AG09309 (cell line): ENCODE data around the gene RHOT1.

Source experiments
- DNase-seq: peaks from one replicate; pipeline ENCODE4 v3.0.0-alpha.2; 2010; ENCODE audit warnings: low read depth
- H3K4me3 ChIP-seq: 2 replicates; pipeline ENCODE4 v1.5.1; 2011; ENCODE audit warnings: mild to moderate bottlenecking, low read depth, low read length, moderate library complexity; ENCODE audit not compliant: control insufficient read depth
- TF ChIP-seq, protein P1 (sequence below): IDR thresholded peaks from 2 replicates; pipeline ENCODE4 v1.5.1; 2011; ENCODE audit warnings: mild to moderate bottlenecking, low read depth, low read length, inconsistent platforms; ENCODE audit not compliant: insufficient read depth, control insufficient read depth; ENCODE audit errors: missing control alignments

The RHOT1 gene

DNA sequence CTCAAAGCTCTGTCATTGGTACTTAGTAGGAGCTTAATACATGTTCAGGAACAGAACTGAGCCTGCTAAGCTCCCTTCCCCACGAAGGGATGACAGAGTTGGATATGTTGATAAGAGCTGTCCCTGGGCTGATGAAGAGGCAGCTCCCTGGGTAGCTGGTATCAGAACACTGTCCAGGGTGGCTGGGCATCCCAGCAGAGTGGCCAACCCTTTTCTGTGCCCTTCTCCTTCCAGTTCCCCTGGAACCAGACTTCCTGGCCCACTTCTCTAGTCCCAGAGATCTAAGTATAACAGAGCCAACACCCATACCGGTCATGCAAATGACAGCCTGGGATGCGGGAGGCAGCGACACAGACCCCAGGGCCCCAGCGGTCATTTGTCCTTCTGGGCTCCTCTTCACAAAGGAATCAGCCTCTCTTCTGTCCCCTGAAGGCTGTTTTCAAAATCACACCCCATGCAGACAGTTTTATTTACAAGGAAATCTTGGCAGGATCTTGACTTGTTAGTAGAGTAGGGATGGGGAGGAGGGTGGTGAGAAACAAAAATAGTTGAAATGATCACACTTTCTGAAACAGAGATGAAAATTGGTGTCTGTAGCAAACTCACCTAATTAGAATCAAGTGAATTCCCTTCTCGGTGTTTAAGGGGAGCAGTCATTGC is 122.0 kb downstream of the RHOT1 start:
- TF ChIP-seq, protein P1, sequence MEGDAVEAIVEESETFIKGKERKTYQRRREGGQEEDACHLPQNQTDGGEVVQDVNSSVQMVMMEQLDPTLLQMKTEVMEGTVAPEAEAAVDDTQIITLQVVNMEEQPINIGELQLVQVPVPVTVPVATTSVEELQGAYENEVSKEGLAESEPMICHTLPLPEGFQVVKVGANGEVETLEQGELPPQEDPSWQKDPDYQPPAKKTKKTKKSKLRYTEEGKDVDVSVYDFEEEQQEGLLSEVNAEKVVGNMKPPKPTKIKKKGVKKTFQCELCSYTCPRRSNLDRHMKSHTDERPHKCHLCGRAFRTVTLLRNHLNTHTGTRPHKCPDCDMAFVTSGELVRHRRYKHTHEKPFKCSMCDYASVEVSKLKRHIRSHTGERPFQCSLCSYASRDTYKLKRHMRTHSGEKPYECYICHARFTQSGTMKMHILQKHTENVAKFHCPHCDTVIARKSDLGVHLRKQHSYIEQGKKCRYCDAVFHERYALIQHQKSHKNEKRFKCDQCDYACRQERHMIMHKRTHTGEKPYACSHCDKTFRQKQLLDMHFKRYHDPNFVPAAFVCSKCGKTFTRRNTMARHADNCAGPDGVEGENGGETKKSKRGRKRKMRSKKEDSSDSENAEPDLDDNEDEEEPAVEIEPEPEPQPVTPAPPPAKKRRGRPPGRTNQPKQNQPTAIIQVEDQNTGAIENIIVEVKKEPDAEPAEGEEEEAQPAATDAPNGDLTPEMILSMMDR, result peak; percentile 17
- DNase-seq, result no peak
- H3K4me3 ChIP-seq, result no peak overlapping the region

DNA sequence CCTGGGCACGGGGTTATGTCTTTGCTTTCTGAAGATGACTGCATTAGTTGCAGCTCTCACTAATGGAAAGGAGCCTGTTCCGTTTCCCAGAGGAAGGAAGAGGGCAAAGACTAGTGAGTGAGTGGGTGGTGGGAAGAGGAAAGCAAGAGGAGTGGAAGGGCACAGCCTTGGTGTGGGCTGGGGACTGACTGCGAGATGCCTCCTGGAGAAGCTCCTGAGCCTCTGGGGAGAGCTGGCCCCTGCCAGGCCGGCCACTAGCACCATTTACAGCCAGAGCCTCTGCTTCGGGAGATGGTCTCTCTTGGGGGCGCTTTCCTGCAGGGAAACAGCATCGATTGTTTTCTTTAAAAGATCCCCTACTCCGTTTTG is 122.5 kb downstream of the RHOT1 start:
- no peak overlapping the region for H3K4me3 ChIP-seq
- no peak for DNase-seq

DNA sequence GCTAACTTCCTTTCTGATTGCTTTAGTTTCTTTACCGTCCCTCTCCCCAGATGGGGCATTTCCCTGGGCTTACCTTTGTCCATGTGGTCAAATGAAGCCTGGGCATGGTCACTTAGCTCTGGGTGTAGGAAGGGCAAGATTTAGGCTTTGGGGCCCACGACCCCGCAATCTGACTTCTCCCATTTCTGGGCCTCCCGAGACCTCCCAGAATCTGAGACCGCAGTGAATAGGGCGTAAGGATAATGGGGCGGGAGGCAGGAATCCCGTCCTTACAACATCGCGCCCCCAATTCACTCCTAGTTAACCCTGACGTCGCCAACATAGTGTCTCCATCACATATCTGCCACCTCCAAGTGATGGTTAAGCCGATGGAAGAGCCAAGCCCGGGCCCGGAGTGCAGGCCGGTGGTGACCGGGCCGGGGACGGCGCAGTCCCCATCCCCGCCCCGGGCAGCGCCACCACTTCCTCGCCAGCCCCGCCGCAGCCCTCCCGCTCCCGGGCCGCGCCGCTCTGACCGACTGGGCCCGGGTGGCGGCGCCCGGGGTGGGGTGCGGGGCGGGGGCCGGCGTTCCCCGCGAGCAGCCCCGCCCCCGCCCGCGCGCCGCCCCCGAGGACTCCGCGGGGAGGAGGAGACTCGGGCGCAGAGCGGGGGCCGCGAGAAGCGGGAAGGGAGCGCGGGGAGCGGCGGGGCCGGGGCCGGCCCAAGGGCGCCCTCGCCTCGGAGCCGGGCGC is 123.1 kb downstream of the RHOT1 start, which contains the start of gene RHBDL3:
TSS of gene RHBDL3 (plus strand) at position 641 of the 732 bp plus-strand sequence. CDS start 358 bp downstream, outside the sequence.
- H3K4me3 ChIP-seq, result peak within 1 kb of the TSS; percentile 43
- TF ChIP-seq, protein P1, result no peak
- DNase-seq, result no peak

More for the DNA sequence above, 122.5 kb downstream of the RHOT1 start:
- TF ChIP-seq, protein P1, result no peak

DNA sequence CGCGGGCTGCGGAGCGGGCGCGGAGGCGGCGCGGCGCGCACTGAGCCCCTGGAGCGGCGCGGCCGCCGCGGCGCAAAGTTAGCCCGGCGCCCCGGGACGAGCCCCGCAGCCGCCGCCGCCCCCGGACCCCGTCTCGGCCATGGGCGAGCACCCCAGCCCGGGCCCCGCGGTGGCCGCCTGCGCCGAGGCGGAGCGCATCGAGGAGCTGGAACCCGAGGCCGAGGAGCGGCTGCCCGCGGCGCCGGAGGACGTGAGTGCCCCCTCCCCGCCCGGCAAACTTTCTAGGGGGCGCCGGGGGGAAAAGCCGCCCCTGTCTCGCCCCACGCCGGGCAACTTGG is 123.7 kb downstream of the RHOT1 start:
- DNase-seq, result no peak
- TF ChIP-seq, protein P1, result no peak
- peak overlapping the region; percentile 43 for H3K4me3 ChIP-seq

DNA sequence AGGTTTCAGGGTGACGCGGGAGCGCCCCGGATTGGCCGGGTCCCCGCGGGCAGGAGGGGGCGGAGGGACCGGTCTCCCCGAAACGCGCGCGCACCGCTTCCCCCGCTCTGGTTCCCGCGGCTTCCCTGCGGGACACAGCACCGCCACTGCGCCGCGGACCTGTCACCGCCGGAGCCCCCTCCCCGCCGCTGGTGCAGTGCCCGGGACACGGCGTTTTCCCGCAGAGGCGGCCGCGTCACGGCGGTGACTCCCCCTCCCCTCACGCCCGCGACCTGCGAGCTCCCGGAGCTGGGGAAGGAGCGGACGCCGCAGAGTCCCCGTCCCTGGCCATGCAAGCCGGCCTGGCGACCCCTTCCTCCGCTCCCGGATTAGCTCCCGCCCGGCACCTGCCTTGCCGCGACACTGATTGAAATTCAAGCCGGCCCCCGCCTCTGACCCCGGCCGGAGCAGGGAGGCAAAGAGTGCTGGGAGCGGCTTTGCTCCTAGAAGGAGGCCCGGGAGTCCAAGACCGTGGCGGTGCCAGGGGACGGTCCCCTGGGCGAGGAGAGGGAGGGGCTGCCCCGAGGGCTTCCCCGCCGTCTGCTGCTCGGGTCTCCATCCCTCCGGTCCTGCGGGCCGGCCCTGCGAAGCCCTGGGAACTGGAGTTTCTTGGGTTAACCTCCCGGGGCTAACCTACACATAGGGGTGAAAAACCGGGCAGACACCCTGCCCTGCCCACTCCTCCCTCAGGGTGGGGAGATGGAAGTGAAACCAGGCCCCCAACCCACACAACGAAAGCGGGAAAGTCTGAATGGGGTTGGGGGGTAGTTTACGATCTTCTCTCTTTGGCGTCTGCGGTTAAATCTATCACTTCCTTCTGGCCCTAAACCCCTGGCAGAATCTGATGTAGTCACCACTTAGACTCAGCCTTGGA is 124.3 kb downstream of the RHOT1 start:
- TF ChIP-seq, protein P1, result no peak
- peak overlapping the region; percentile 43 for H3K4me3 ChIP-seq
- no peak for DNase-seq

DNA sequence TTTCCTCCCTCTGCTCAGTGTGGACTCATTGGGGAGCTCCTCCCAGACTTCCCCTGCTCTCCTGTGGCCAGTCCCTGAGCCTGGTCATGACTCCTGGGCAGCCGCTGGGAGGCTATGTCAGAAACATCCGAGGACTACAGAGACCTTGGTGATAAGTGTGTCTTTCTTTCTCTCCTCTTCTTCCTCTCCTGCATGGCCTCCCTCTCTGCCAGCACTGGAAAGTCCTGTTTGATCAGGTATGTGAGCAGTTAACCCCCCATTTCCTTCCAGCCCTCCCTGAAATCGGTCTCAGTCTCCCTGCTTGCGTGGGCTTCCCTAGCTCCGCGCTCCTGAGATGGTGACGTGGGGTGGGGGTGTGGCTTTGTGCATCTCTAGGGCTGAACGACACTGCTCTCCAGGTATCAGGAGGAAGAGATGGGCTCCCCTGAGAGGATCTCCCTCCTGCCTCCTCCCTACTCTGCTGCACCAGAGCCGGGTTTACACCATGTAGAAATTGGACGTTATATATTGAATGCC is 125.4 kb downstream of the RHOT1 start:
- H3K4me3 ChIP-seq, result no peak overlapping the region
- no peak for DNase-seq
- TF ChIP-seq, protein P1, result no peak
